H4 (cell line): Measurements from ENCODE around the gene CXCR1. TPM values are rescaled to one million over a fixed set of nuclear protein-coding genes. Genes with fewer than 3 reads are reported as not detected.

Experiments used
- total RNA-seq: library from RNA; depleted of rRNA; stranded (reverse); fragments of >200 nt; shearing (Covaris generic); gene quantifications from 2 replicates; pipeline ENCODE4 v1.2.3, GENCODE V29; 2014; rRNA removed

CXCR1 gene
- total RNA-seq, 1 experiment from 2014 or later: not detected

Other genes starting within 250 kb of the CXCR1 start
- gene TNS1, start 164.0 kb downstream of the CXCR1 start, total RNA-seq: 0.45 and 0.74 TPM in 2 replicates
- gene RUFY4, start 97.7 kb downstream of the CXCR1 start, total RNA-seq: not detected in 2 replicates
- gene CXCR2, start 40.9 kb downstream of the CXCR1 start, total RNA-seq: not detected in 2 replicates
- 264 and 290 TPM in 2 replicates for gene ARPC2, start 50.2 kb upstream of the CXCR1 start, total RNA-seq
- gene GPBAR1, start 94.1 kb upstream of the CXCR1 start, total RNA-seq: 0.37 TPM in 1 of 2 replicates, not detected in the other
- 120 and 187 TPM in 2 replicates for gene AAMP, start 103.2 kb upstream of the CXCR1 start, total RNA-seq
- 39.6 and 40.2 TPM in 2 replicates for gene PNKD, start 103.6 kb upstream of the CXCR1 start, total RNA-seq
- 57.1 and 70.5 TPM in 2 replicates for gene TMBIM1, start 125.5 kb upstream of the CXCR1 start, total RNA-seq
- gene CATIP, start 189.9 kb upstream of the CXCR1 start, total RNA-seq: not detected in 2 replicates
- gene SLC11A1, start 215.3 kb upstream of the CXCR1 start, total RNA-seq: 0.04 and 0.10 TPM in 2 replicates
- gene CTDSP1, start 232.9 kb upstream of the CXCR1 start, total RNA-seq: 19.7 and 34.1 TPM in 2 replicates